Osteoblast (primary cell): ENCODE measurements around the gene DPYSL3. TPM values are rescaled to one million over a fixed set of nuclear protein-coding genes. Genes with fewer than 3 reads are reported as not detected.

Experiments used
- DNase-seq: peaks from one replicate; pipeline ENCODE4 v3.0.0; 2011; ENCODE audit warnings: low spot score, mixed read lengths; ENCODE audit not compliant: insufficient read length; ENCODE audit errors: missing footprints
- H2AFZ ChIP-seq: 2 replicates; pipeline ENCODE4 v1.6.0; 2011; ENCODE audit warnings: mild to moderate bottlenecking, low read length
- H3K27ac ChIP-seq: 2 replicates; pipeline ENCODE4 v1.5.1; 2011; ENCODE audit warnings: mild to moderate bottlenecking, low read depth, low read length, moderate library complexity
- H3K27me3 ChIP-seq: 2 replicates; pipeline ENCODE4 v1.6.0; 2012; ENCODE audit warnings: mild to moderate bottlenecking, control low read depth, inconsistent platforms, low read length, moderate library complexity; ENCODE audit not compliant: insufficient read depth
- H3K36me3 ChIP-seq: 2 replicates; pipeline ENCODE4 v1.5.1; 2011; ENCODE audit warnings: mild to moderate bottlenecking, low read length, control low read depth, moderate library complexity; ENCODE audit not compliant: insufficient read depth
- H3K4me1 ChIP-seq: 2 replicates; pipeline ENCODE4 v1.5.1; 2011; ENCODE audit warnings: mild to moderate bottlenecking, low read length, control low read depth, moderate library complexity; ENCODE audit not compliant: insufficient read depth
- H3K4me2 ChIP-seq: 2 replicates; pipeline ENCODE4 v1.6.0; 2011; ENCODE audit warnings: mild to moderate bottlenecking, low read length; ENCODE audit not compliant: insufficient read depth
- H3K4me3 ChIP-seq: fragments of 200-600 bp; sonication (generic); 3 replicates; pipeline ENCODE4 v1.5.1; 2012; ENCODE audit warnings: mild to moderate bottlenecking, low read length, inconsistent platforms; ENCODE audit not compliant: insufficient read depth
- H3K79me2 ChIP-seq: 2 replicates; pipeline ENCODE4 v1.6.0; 2012; ENCODE audit warnings: mild to moderate bottlenecking, low read length, control low read depth, inconsistent platforms; ENCODE audit not compliant: insufficient read depth
- H3K9me3 ChIP-seq: 2 replicates; pipeline ENCODE4 v1.5.1; 2011; ENCODE audit warnings: low read depth, low read length, control low read depth
- H4K20me1 ChIP-seq: 2 replicates; pipeline ENCODE4 v1.6.0; 2012; ENCODE audit warnings: mild to moderate bottlenecking, low read length, control low read depth; ENCODE audit not compliant: insufficient read depth
- total RNA-seq: library from RNA; depleted of rRNA; stranded (reverse); fragments of >200 nt; gene quantifications from 2 replicates; pipeline ENCODE4 v1.2.3, GENCODE V29; 2012
- TF ChIP-seq, protein P1 (sequence below): IDR thresholded peaks from 2 replicates; pipeline ENCODE4 v1.5.1; 2011; ENCODE audit warnings: mild to moderate bottlenecking, low read depth, low read length, moderate library complexity; ENCODE audit errors: extremely low read depth

DPYSL3 gene
- total RNA-seq, 1 donor: 119 TPM

DNA sequence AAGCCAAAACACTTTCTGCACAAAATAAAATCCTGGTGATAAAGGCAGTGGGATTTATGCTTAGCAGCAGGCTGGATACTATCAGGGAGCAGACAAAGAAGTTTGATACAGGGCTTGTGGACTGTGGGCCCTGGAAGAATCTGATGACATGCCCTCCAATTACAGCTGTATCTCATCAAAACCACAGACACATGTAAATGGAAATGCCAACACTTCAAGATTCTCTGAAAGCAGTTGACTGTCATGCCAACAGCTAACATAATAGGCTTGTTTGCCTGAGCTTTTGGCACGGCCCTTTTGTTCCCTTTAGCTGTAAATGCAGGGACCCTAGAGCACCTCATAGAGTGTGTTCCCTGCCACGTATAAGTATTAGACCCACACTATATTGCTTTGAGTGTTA is 160.6 kb downstream of the DPYSL3 start:
- Histone ChIP-seq H3K36me3 (no peaks in the 10 kb centered on the region), H2AFZ (no peak overlapping the region), H4K20me1 (no peaks in the 10 kb centered on the region), H3K27me3 (peaks cover 1% of the 10 kb centered on the region), H3K27ac (no peak overlapping the region), H3K79me2 (no peaks in the 10 kb centered on the region), H3K4me3 (no peak overlapping the region), H3K9me3 (no peaks in the 10 kb centered on the region), H3K4me2 (no peak overlapping the region), H3K4me1 (peaks cover 12% of the 10 kb centered on the region)
- no peak for DNase-seq
- TF ChIP-seq, protein P1, sequence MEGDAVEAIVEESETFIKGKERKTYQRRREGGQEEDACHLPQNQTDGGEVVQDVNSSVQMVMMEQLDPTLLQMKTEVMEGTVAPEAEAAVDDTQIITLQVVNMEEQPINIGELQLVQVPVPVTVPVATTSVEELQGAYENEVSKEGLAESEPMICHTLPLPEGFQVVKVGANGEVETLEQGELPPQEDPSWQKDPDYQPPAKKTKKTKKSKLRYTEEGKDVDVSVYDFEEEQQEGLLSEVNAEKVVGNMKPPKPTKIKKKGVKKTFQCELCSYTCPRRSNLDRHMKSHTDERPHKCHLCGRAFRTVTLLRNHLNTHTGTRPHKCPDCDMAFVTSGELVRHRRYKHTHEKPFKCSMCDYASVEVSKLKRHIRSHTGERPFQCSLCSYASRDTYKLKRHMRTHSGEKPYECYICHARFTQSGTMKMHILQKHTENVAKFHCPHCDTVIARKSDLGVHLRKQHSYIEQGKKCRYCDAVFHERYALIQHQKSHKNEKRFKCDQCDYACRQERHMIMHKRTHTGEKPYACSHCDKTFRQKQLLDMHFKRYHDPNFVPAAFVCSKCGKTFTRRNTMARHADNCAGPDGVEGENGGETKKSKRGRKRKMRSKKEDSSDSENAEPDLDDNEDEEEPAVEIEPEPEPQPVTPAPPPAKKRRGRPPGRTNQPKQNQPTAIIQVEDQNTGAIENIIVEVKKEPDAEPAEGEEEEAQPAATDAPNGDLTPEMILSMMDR: no peak

DNA sequence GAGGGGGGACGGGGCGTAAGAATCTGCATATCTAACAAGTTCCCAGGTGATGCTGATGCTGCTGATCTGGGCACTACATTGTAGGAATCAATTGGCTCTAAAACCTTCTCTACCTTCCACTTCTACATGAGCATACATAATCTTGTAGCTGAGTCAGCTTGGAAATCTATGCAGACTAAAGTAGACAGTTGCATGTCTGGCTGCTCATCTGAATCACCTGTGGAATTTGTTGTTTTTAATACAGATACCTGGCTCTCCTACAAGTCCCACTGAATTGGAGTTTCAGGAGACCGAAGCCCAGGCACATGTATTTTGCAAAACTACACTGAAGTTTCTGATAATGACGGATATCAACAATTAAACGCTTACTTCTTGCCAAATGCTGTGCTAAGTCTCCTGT is 161.4 kb downstream of the DPYSL3 start:
- Histone ChIP-seq H3K4me2 (no peak overlapping the region), H3K4me3 (no peak overlapping the region), H3K9me3 (no peaks in the 10 kb centered on the region), H4K20me1 (no peaks in the 10 kb centered on the region), H3K36me3 (no peaks in the 10 kb centered on the region), H3K27me3 (no peaks in the 10 kb centered on the region), H2AFZ (no peak overlapping the region), H3K4me1 (peaks cover 12% of the 10 kb centered on the region), H3K79me2 (no peaks in the 10 kb centered on the region), H3K27ac (no peak overlapping the region)
- TF ChIP-seq, protein P1: no peak
- no peak for DNase-seq

DNA sequence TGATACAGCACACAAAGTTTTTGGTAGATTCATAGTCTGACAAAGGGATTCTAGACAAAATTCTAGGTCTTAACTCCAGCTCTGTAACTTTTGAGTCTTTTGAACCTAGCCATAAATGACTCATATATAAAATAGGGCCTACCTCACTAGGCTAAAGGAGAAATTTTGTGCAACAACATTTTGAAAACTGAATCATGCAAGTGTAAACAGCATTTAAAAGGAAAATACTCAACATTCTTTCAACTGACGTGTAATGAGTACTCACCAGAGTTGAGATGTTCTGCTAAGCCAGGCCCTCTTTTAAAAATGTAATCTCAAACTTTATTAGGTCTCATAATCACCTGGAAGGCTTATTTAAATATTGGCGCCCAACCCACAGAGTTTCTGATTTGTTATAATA is 161.8 kb downstream of the DPYSL3 start:
- Histone ChIP-seq H3K27ac (peak overlapping the region; percentile 13), H3K4me1 (peaks cover 12% of the 10 kb centered on the region), H4K20me1 (no peaks in the 10 kb centered on the region), H3K79me2 (no peaks in the 10 kb centered on the region), H3K4me3 (no peak overlapping the region), H3K27me3 (no peaks in the 10 kb centered on the region), H3K9me3 (no peaks in the 10 kb centered on the region), H3K4me2 (no peak overlapping the region), H2AFZ (peak overlapping the region; percentile 10), H3K36me3 (no peaks in the 10 kb centered on the region)
- TF ChIP-seq, protein P1: no peak
- peak; percentile 43 for DNase-seq

DNA sequence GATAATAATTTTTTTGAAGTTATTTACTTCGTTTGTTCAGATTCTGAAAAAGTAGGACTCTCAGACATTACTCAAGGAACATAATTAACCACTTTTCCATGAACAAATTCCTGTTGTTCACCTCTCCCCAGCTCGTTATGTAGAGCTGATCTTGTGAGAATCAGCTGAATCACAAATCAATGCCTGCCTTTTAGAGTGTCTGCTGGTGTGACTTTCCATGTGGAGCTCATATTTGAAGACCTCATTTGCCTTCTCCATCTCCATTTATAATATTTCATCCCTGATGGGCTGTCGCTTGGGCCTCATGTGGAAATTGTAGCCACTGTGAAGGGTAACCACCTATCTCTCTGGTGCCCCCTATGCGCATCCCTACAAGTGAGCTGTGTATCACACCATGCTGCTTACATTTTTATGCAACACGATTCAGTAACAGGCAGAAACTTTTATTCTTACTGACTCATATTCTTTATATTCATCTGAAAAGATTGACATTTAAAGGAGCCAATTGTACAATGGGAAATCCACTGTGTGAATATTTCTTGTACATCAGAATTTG is 163.8 kb downstream of the DPYSL3 start:
- DNase-seq: no peak
- no peak overlapping the region for H3K4me3 ChIP-seq
- no peaks in the 10 kb centered on the region for H3K9me3 ChIP-seq
- no peak overlapping the region for H3K27ac ChIP-seq
- TF ChIP-seq, protein P1: no peak
- H3K36me3 ChIP-seq: no peaks in the 10 kb centered on the region
- no peaks in the 10 kb centered on the region for H4K20me1 ChIP-seq
- no peaks in the 10 kb centered on the region for H3K27me3 ChIP-seq
- H3K4me2 ChIP-seq: no peak overlapping the region
- no peaks in the 10 kb centered on the region for H3K79me2 ChIP-seq
- no peak overlapping the region for H2AFZ ChIP-seq
- peaks cover 12% of the 10 kb centered on the region for H3K4me1 ChIP-seq
